Thyroid gland (tissue), 4 donors: ENCODE measurements around the gene NPNT. TPM values are rescaled to one million over a fixed set of nuclear protein-coding genes. Genes with fewer than 3 reads are reported as not detected.

Experiments
- DNase-seq, 2 donors: peaks; one replicate each; pipeline ENCODE4 v3.0.0-alpha.2; 2019
- H3K27ac ChIP-seq, 3 donors: fragments of 200-600 bp; sonication (generic); 1 replicate in 2 of 3; 2 replicates in 1 of 3; pipeline ENCODE4 v1.5.1; 2016 to 2019; ENCODE audit warnings: mild to moderate bottlenecking in 1 of 3, moderate library complexity in 1 of 3
- H3K27me3 ChIP-seq: fragments of 200-600 bp; sonication (generic); one replicate; pipeline ENCODE4 v1.5.1; 2019
- H3K36me3 ChIP-seq, 2 donors: fragments of 200-600 bp; sonication (generic); one replicate each; pipeline ENCODE4 v1.5.1; 2016 to 2019
- H3K4me1 ChIP-seq, 2 donors: fragments of 200-600 bp; sonication (generic); one replicate each; pipeline ENCODE4 v1.5.1; 2017 to 2019
- H3K4me3 ChIP-seq, 3 donors: fragments of 200-600 bp; sonication (generic); replicated peaks in 1 of 3; 1 replicate in 2 of 3; 2 replicates in 1 of 3; pipeline ENCODE4 v1.5.1; 2016; ENCODE audit warnings: mild to moderate bottlenecking in 1 of 3
- H3K9me3 ChIP-seq: fragments of 200-600 bp; sonication (generic); one replicate; pipeline ENCODE4 v1.5.1; 2017
- CTCF ChIP-seq, 6 experiments: fragments of 200-600 bp in 3 of 6; fragments of 450-650 bp in 3 of 6; sonication (generic) in 3 of 6; IDR thresholded peaks; one replicate each; pipeline ENCODE4 v1.5.1; 2016 to 2019; ENCODE audit warnings: antibody characterized with exemption in 6 of 6, mild to moderate bottlenecking in 2 of 6, inconsistent platforms in 1 of 6, moderate library complexity in 1 of 6
- POLR2A ChIP-seq, 2 donors: fragments of 450-650 bp; IDR thresholded peaks; one replicate each; pipeline ENCODE4 v1.6.1; 2017; ENCODE audit warnings: antibody characterized with exemption in 2 of 2, mild to moderate bottlenecking in 2 of 2, moderate library complexity in 1 of 2
- WGBS, 2 donors: methylation state at CpG; one replicate each; pipeline ENCODE4 v1.1.5; 2017; 5-methylcytosine and 5-hydroxymethylcytosine counted together
- intact Hi-C: fragments of 100-400 bp; cut with DNase I; formaldehyde crosslinking; loops from one replicate; pipeline ENCODE4 v1.15.1; 2023
- total RNA-seq, 4 donors: library from RNA; depleted of rRNA; stranded (reverse); fragments of >200 nt; gene quantifications; one replicate each; pipeline ENCODE4 v1.2.3, GENCODE V29; 2016

The NPNT gene
- total RNA-seq, 4 donors from 2014 or later = 630 to 907 (median 817) TPM

- Histone ChIP-seq H3K27ac (peak overlapping the region; percentile 86 to 96 (median 95)), H3K4me1 (peaks cover 43 to 46% of the 10 kb centered on the region in 2 donors), H3K4me3 (peak overlapping the region in 2 of 3 donors; percentile 54 to 77), H3K9me3 (no peaks in the 10 kb centered on the region), H3K36me3 (no peaks in the 10 kb centered on the region), H3K27me3 (no peaks in the 10 kb centered on the region)
- intact Hi-C loops = loop anchor here (5.0 kb wide), 1 partner anchor 35 kb away; no protein-coding TSS in a partner anchor
- TF ChIP-seq CTCF (IDR thresholded peaks at IDR 0.05) (no peak), POLR2A (IDR thresholded peaks at IDR 0.05) (peak in 1 of 2 donors; percentile 41)
- peak; percentile 38 to 49 for DNase-seq
- 10 to 19% methylated on average over 3 of the region's 3 CpGs for WGBS, 2 donors
Observed at GRCh38 chr4:105896984-105897775, 1.9 kb downstream of the NPNT start.

- no peaks in the 10 kb centered on the region for H3K9me3 ChIP-seq
- no peaks in the 10 kb centered on the region for H3K27me3 ChIP-seq
- no peaks in the 10 kb centered on the region for H3K36me3 ChIP-seq
- TF ChIP-seq POLR2A (IDR thresholded peaks at IDR 0.05) = peak in 1 of 2 donors; percentile 42
- no peak for TF ChIP-seq CTCF (IDR thresholded peaks at IDR 0.05)
- 15 to 35% methylated on average over 2 of the region's 2 CpGs for WGBS, 2 donors
- DNase-seq = peak; percentile 54 to 57
- peak overlapping the region; percentile 86 to 96 (median 95) for H3K27ac ChIP-seq
- H3K4me1 ChIP-seq = peaks cover 56 to 62% of the 10 kb centered on the region in 2 donors
- H3K4me3 ChIP-seq = no peak overlapping the region
- intact Hi-C loops = no loop called here
Observed at GRCh38 chr4:105900541-105900940, 5.3 kb downstream of the NPNT start.

GRCh38 chr4:105902550-105903262 lies 7.4 kb downstream of the NPNT start:
- Histone ChIP-seq H3K4me1 (peaks cover 62 to 63% of the 10 kb centered on the region in 2 donors), H3K27ac (peak overlapping the region; percentile 86 to 96 (median 88)), H3K27me3 (no peaks in the 10 kb centered on the region), H3K36me3 (no peaks in the 10 kb centered on the region), H3K4me3 (no peak overlapping the region), H3K9me3 (no peaks in the 10 kb centered on the region)
- TF ChIP-seq POLR2A (IDR thresholded peaks at IDR 0.05) = peak in 1 of 2 donors; percentile 56
- peak in 1 of 6 experiments; percentile 20 for TF ChIP-seq CTCF (IDR thresholded peaks at IDR 0.05)
- 26 to 28% methylated on average over 2 of the region's 2 CpGs for WGBS, 2 donors
- peak; percentile 75 to 83 for DNase-seq
- intact Hi-C loops = no loop called here

- Histone ChIP-seq H3K4me1 (peaks cover 41 to 47% of the 10 kb centered on the region in 2 donors), H3K27me3 (no peaks in the 10 kb centered on the region), H3K9me3 (no peaks in the 10 kb centered on the region), H3K4me3 (no peak overlapping the region), H3K27ac (peak overlapping the region in 2 of 3 donors; percentile 48 to 76), H3K36me3 (no peaks in the 10 kb centered on the region)
- intact Hi-C loops = no loop called here
- TF ChIP-seq POLR2A (IDR thresholded peaks at IDR 0.05) = peak in 1 of 2 donors; percentile 56
- TF ChIP-seq CTCF (IDR thresholded peaks at IDR 0.05) = no peak
- peak; percentile 52 to 59 for DNase-seq
- WGBS, 2 donors = 66 to 76% methylated on average over 2 of the region's 2 CpGs
Observed at GRCh38 chr4:105909787-105910281, 14.6 kb downstream of the NPNT start.
